Erythroblast (primary cell): ENCODE measurements around the gene PATJ.

ENCODE experiments used
- GATA1 ChIP-seq: IDR thresholded peaks from 2 replicates; pipeline ENCODE4 v1.6.1; 2011; ENCODE audit warnings: low read depth, mild to moderate bottlenecking, control low read depth, low read length, moderate library complexity
- POLR2A ChIP-seq: IDR thresholded peaks from 2 replicates; pipeline ENCODE4 v1.6.1; 2011; ENCODE audit warnings: mild to moderate bottlenecking, low read length

- TF ChIP-seq POLR2A (no peak), GATA1 (no peak)
These were observed 65.4 kb downstream of the PATJ start for GRCh38 chr1:61807606-61808140.
